GM18505 (cell line): ENCODE data around the gene NDNF.

Experiments
- ATAC-seq: cut with Tn5 transposase; IDR thresholded peaks from one replicate; pipeline ENCODE4 v1.9.1; 2021; ENCODE audit not compliant: unreplicated experiment
- POLR2A ChIP-seq: IDR thresholded peaks from 4 replicates; pipeline ENCODE4 v1.6.1; 2011; ENCODE audit warnings: borderline replicate concordance; ENCODE audit not compliant: insufficient read depth, insufficient read length; ENCODE audit errors: extremely low read depth

The NDNF gene

DNA sequence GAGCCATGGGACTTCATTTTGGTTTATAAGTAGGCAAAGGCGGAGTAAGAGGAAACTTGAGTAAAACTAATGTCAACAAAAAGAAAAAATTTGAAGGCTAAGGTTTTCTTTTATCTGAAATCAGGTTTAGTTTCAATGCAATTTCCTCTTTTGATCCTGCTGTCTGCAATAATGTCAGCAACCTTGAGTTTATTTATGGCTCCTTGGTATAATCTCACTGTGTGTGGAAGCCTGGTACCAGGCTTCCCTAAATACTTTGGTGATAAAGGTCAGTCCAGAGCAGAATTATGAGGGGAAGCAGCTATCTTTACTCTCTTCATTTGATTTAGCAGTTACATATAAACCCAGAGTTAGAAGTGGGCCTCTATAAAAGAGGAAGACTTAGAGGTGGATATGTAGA is 57.8 kb downstream of the NDNF start:
- ATAC-seq, result no peak
- no peak for TF ChIP-seq POLR2A

DNA sequence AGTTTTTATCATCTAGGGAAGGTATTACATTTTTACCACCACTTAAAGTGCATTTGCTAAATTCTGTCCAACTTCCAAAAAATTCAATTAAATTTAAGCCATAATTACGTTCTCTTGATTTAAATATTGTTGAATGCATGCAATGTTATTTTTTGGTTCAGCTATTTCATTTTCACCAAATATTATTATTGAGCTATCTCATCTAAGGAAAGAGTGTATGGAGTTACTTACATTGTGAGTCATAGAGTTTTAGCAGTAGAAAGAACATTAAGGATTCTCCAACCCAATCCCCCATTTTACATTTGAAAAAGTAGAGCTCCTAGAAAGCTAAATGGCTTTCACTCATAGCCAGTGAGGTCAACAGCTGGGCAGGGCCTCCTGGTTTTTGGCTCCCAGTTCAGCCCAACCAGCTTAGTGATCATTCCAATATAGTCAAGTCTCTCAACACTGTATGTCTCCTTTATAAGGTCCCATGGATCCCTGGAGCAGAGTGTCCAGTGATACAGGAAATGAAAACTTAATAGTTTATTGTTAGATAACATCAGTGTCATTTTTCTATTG is 60.5 kb downstream of the NDNF start:
- TF ChIP-seq POLR2A, result no peak
- no peak for ATAC-seq

DNA sequence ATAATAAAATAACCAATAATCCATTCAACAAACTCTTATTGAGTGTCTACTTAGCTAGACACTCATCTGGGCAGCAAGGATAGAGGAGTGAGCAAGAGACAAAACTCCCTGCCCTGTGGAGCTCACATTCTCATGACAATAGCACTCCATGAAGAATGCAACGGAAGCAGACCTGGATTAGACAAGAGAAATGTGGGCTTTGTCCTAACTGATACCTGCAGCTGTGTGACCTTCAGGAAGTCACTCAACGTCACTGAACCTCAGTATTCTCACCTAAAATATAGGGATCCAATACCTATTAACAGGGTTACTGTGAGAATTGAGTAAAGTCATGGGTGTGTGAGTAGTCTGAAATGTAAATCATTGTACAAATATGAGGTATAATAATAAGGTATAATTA is 61.2 kb downstream of the NDNF start:
- no peak for TF ChIP-seq POLR2A
- ATAC-seq, result no peak

DNA sequence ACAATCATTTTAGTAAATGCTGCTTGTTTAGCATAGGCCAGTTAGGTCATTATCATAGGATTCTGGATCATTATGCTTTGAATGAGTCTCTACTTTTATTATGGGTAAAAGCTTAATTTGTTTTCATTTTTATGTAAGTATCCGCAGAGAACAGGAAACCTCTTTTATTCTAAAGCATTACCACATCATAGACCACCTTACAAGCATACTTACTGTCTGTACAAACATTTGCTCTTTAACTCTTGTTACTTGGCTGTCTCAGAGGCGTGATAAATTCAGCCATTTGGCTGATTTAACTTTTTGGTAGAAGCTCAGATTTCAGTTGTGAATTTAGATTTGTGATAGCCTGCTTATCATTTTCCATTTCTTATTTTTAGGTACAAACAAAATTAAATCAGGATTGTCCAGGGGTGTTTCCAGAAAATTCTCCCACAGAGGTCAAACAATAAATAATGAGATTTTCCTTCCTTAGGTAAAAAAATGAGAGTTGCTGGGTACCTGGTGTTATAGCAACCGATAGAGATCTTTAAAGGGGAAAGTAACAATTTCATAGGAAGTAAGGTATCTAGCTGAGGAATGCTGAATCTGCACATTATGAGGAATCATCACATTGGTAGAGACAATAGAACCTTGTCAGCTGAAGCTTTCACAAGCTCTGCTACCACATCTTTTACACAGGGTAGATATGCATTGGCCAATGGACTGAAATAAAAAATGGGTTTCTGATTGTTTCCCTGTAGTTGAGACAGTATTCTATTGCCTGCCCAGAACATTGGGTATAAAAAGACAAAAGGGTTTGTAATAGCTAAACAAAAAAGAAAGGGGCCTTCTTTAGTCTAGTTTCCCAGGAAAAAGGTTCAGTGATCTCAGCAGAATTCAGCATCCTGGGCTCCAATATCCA is 62.5 kb downstream of the NDNF start:
- no peak for ATAC-seq
- no peak for TF ChIP-seq POLR2A

DNA sequence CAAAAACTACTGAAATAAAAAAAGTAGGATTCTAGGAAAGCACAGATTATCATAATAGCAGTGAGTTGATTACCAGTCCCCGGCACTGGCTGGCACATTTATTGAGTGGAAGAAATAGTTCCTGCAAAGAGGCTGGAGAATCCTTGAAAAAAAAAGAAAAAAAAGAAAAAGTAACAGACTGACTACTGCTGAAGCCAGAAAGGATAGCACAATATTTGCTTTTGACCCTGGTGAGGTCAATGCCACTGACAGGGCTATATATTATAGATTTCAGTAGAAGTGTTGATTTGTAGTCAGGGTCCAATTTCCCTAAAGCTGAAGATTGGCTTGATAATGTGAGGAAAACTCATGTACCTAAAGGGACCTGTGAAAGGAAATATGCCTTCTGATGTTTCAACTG is 64.7 kb downstream of the NDNF start:
- no peak for ATAC-seq

DNA sequence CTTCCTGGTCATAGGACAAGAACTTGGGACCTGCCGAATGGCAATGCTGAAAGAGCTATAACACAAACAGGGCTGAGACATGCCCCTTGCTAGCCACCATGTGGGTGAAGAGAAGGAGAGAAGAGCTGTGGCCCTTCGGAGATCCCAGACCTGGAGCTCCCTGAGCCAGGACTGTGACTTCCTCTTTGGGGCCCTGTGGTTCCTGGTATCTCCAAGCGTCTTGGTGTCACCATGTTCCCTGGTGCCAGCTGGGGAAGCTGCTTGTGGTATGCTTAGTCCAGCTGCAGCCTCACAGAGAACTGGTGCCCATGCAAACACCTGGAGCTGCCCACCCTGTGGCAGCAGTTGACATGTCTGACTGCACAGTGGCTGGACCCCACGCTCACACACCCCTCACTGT is 68.5 kb downstream of the NDNF start:
- no peak for TF ChIP-seq POLR2A
- no peak for ATAC-seq

More for the DNA sequence above, 64.7 kb downstream of the NDNF start:
- no peak for TF ChIP-seq POLR2A

DNA sequence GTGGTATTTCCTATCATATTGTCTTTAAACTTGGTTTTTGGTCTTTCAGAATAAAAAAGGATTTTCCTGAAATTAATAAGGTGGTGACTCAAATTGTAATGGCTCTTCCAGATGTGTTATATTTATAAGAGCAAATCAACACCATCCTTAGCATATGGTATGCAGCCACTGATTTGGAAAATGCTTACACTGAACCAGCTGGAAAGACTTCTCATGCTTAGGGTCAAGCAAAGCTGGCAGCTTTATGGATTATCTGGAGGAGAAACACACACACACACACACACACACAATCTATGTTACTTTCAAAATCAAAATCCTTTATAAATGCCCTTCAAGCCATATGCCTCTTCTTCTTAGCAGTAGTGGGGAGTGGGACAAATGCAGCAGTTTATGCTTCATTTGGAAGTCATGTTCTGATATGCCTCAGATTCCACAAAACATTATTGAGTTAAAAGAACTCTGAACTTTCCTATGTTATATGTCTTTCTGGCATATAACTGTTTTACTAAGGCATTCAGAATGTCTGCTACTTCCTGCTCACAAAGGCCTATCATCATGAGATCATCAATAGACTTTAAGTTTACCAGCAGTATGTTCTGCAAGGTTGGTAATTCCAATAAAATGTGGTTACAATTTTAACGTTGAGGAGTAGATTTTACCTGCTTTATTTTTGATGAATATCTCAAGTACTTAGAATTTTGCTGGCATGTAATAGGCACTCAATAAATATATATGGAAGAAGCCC is 76.9 kb downstream of the NDNF start:
- TF ChIP-seq POLR2A, result no peak
- ATAC-seq, result no peak

DNA sequence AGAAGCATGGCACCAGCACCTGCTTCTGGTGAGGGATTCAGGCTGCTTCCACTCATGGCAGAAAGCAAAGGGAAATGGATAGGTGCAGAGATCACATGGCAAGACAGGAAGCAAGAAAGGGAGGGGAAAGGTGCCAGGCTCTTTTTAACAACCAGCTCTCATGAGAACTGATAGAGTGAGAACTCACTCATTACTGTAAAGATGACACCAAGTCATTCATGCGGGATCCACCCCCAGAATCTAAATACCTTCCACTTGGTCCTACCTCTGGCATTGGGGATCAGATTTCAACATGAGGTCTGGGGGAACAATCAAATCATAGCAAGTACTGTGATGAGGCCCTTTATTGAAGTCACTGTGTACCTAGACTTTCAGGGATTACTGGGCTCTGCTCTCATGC is 77.8 kb downstream of the NDNF start:
- ATAC-seq, result no peak
- no peak for TF ChIP-seq POLR2A

DNA sequence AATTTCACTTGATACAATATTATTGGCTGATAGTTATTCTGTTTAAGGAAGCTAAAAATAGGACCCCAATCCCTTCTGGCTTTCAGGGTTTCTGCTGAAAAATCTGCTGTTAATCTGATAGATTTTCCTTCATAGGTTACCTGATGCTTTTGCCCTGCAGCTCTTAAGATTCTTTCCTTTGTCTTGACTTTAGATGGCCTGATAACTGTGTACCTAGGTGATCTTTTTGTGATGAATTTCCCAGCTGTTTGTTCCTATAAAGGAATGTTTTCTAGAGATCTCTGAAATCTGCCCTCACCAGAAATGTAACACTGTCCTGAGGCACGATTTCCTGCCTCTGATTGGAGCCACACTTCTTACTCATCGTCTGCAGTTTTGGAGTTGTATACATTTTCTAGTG is 80.5 kb downstream of the NDNF start:
- ATAC-seq, result no peak

DNA sequence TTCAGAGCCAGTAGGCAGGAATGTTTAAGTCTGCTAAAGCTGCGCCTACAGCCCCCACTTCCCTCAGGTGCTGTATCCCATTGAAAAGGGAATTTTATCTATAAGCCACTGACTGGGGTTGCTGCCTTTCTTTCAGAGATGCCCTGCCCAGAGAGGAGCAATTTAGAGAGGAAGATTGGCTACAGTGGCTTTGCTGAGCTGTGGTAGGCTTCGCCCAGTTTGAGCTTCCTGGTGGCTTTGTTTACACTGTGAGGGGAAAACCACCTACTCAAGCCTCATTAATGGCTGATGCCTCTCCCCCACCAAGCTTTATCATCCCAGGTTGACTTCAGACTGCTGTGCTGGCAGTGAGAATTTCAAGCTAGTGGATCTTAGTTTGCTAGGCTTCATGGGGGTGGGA is 82.1 kb downstream of the NDNF start:
- no peak for TF ChIP-seq POLR2A
- no peak for ATAC-seq

More for the DNA sequence above, 80.5 kb downstream of the NDNF start:
- no peak for TF ChIP-seq POLR2A
